Thymus (tissue), 11 donors: Measurements from ENCODE around the gene FRMD4A. TPM values are rescaled to one million over a fixed set of nuclear protein-coding genes. Genes with fewer than 3 reads are reported as not detected.
"Not testable (repeated sequence)": the region's sequence is repeated elsewhere in the genome, so short reads cannot be mapped to it uniquely, and the experiment has no call there.

Source experiments
- DNase-seq, 9 donors: peaks; one replicate each; pipeline ENCODE4 v3.0.0-alpha.2; 2013; ENCODE audit warnings: low spot score in 9 of 9, low read depth in 6 of 9, missing footprints in 1 of 9
- H3K27ac ChIP-seq, 2 donors: one replicate each; pipeline ENCODE4 v1.5.1; 2013; ENCODE audit warnings: control low read depth in 1 of 2, low read depth in 1 of 2, low read length in 1 of 2, mild to moderate bottlenecking in 1 of 2, moderate library complexity in 1 of 2
- H3K27me3 ChIP-seq, 2 donors: one replicate each; pipeline ENCODE4 v1.5.1; 2013; ENCODE audit warnings: low read length in 1 of 2; ENCODE audit not compliant: control insufficient read depth in 2 of 2, insufficient read depth in 1 of 2
- H3K36me3 ChIP-seq, 2 donors: one replicate each; pipeline ENCODE4 v1.5.1; 2013; ENCODE audit warnings: low read length in 1 of 2, mild to moderate bottlenecking in 1 of 2, moderate library complexity in 1 of 2; ENCODE audit not compliant: control insufficient read depth in 2 of 2, insufficient read depth in 2 of 2
- H3K4me1 ChIP-seq, 2 donors: one replicate each; pipeline ENCODE4 v1.5.1; 2013; ENCODE audit warnings: low read length in 2 of 2; ENCODE audit not compliant: control insufficient read depth in 2 of 2, insufficient read depth in 2 of 2
- H3K4me3 ChIP-seq, 2 donors: one replicate each; pipeline ENCODE4 v1.5.1; 2013; ENCODE audit warnings: low read length in 2 of 2, control low read depth in 1 of 2, mild to moderate bottlenecking in 1 of 2
- H3K9me3 ChIP-seq, 2 donors: one replicate each; pipeline ENCODE4 v1.5.1; 2013; ENCODE audit warnings: low read length in 1 of 2, mild to moderate bottlenecking in 1 of 2; ENCODE audit not compliant: control insufficient read depth in 2 of 2, insufficient read depth in 1 of 2
- WGBS: extraction: QIAGEN DNeasy Blood & Tissue Kit; methylation state at CpG from one replicate; pipeline ENCODE4 v1.1.7; 2013; 5-methylcytosine and 5-hydroxymethylcytosine counted together
- polyA plus RNA-seq: library from polyadenylated mRNA; stranded (reverse); fragments of 200-250 nt; gene quantifications from one replicate; pipeline ENCODE4 v1.2.3, GENCODE V29; 2013
- total RNA-seq: library from RNA; stranded (reverse); fragments of 120-200 nt; gene quantifications from one replicate; pipeline ENCODE4 v1.2.4, GENCODE V29; 2013
- donor health status: healthy.

The FRMD4A gene
- total and polyA plus RNA-seq, 2 donors: 13.3 to 16.2 TPM

DNA sequence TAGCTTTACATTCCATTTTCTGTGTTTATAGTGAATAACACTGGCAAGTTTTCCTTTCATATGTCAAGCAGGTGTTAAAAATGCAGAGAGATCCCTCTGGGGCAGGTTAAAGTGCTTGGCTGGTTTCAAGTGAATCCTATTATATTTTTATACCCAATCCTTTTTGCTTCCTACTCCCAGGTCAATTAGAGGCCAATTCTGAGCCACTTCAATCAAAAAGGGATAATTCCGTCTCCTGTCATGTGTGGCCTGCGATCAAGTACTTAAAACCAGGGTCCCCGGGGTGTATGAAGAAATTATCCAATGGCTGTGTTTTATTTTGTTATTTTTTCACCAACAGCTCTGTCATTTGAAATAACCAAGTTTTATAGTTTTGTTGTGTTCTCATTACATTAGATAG lies 430.8 kb downstream of the FRMD4A start:
- H3K9me3 ChIP-seq: no peaks in the 10 kb centered on the region
- H3K36me3 ChIP-seq: no peaks in the 10 kb centered on the region
- H3K27ac ChIP-seq: no peak overlapping the region
- H3K4me3 ChIP-seq: no peak overlapping the region
- H3K4me1 ChIP-seq: peaks cover 0 to 5% of the 10 kb centered on the region in 2 donors
- H3K27me3 ChIP-seq: peaks cover 0 to 9% of the 10 kb centered on the region in 2 donors
- 81% methylated on average over 3 of the region's 3 CpGs for WGBS
- DNase-seq: no peak

DNA sequence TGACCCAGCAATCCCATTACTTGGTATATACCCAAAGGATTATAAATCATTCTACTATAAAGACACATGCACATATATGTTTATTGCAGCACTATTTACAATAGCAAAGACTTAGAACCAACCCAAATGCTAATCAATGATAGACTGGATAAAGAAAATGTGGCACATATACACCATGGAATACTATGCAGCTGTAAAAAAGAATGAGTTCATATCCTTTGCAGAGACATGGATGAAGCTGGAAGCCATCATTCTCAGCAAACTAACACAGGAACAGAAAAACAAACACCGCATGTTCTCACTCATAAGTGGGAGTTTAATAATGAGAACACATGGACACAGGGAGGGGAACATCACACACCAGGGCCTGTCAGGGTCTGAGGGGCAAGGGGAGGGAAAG lies 434.6 kb downstream of the FRMD4A start:
- not testable (repeated sequence) for DNase-seq, H3K9me3 ChIP-seq, H3K27ac ChIP-seq, H3K4me3 ChIP-seq, H3K36me3 ChIP-seq, H3K4me1 ChIP-seq
- H3K27me3 ChIP-seq: peaks cover 18 to 40% of the 10 kb centered on the region in 2 donors
- 98% methylated on average over 1 of the region's 1 CpG for WGBS

DNA sequence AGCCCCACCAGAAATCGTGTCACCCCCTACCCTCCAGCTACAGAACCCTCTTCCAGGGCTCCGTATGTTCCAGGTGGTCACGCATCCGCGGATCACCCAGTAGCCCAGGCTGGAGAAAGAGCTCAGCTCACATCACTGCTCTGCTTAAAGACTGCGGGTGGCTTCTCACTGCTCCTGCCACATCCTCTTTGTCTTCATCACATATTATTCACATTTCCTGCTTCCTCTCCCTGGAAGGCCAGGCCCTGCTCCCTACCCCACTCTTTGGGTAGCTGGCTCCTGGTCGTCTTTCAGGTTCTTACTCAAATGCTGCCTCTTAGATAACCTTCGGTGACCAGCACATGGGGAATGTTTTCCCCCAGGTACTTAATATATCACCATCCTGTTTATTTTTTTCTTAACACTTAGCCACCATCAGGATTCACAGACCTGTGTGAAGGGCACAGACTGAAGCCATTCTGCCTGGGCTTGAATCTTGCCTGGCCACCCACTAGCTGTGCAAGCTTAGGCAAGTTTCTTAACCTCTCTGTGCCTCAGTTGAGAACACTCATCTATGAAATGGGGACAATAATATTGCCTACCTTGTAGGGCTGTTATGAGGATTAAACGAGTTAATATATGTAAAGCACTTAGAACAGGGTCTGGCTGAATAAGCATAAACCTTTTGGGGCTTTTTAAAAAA lies 436.2 kb downstream of the FRMD4A start:
- no peaks in the 10 kb centered on the region for H3K9me3 ChIP-seq
- 60% methylated on average over 9 of the region's 9 CpGs for WGBS
- H3K4me3 ChIP-seq: no peak overlapping the region
- peaks cover 34 to 55% of the 10 kb centered on the region in 2 donors for H3K27me3 ChIP-seq
- no peak for DNase-seq
- no peak overlapping the region for H3K27ac ChIP-seq
- H3K36me3 ChIP-seq: no peaks in the 10 kb centered on the region
- peaks cover 0 to 12% of the 10 kb centered on the region in 2 donors for H3K4me1 ChIP-seq

DNA sequence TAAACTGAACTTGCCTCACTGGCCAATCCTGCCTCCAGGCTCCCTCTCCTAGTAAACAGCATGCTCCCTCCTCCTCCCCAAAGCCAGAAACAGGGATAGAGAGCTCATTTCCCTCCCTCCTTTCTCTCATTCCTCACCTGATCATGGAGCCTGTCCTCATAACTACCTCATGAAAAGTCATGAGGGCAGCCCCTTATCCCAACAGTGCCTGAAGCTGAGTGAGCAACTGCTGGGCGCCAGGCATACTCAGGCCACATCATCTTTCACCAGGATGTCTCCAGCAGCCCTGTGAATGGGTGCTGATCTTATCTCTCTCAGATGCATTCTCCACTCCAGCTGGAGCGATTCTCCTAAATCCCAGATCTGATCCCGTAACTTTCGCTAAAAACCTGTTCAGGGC lies 436.8 kb downstream of the FRMD4A start:
- no peak overlapping the region for H3K4me3 ChIP-seq
- no peaks in the 10 kb centered on the region for H3K9me3 ChIP-seq
- peaks cover 0 to 12% of the 10 kb centered on the region in 2 donors for H3K4me1 ChIP-seq
- H3K36me3 ChIP-seq: no peaks in the 10 kb centered on the region
- peaks cover 38 to 61% of the 10 kb centered on the region in 2 donors for H3K27me3 ChIP-seq
- no peak for DNase-seq
- 87% methylated on average over 4 of the region's 4 CpGs for WGBS
- H3K27ac ChIP-seq: no peak overlapping the region

DNA sequence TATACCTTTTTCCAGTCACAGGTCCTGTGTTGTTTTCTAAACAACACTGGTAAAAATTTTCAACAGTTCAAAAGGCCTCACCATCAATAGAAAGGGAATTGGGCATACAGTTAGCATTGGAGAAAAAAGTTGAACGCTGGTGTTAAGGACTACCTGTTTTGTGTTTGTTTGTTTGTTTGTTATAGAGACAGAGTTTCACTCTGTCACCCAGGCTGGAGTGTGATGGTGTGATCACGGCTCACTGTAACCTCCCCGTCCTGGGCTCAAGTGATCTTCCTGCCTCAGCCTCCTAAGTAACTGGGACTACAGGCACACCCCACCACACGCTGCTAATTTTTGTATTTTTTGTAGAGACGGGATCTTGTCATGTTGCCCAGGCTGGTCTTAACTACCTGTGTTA lies 437.9 kb downstream of the FRMD4A start:
- no peaks in the 10 kb centered on the region for H3K9me3 ChIP-seq
- no peaks in the 10 kb centered on the region for H3K36me3 ChIP-seq
- no peak overlapping the region for H3K27ac ChIP-seq
- WGBS: 89% methylated on average over 5 of the region's 5 CpGs
- H3K27me3 ChIP-seq: peaks cover 38 to 69% of the 10 kb centered on the region in 2 donors
- no peak for DNase-seq
- H3K4me3 ChIP-seq: no peak overlapping the region
- peaks cover 0 to 12% of the 10 kb centered on the region in 2 donors for H3K4me1 ChIP-seq

DNA sequence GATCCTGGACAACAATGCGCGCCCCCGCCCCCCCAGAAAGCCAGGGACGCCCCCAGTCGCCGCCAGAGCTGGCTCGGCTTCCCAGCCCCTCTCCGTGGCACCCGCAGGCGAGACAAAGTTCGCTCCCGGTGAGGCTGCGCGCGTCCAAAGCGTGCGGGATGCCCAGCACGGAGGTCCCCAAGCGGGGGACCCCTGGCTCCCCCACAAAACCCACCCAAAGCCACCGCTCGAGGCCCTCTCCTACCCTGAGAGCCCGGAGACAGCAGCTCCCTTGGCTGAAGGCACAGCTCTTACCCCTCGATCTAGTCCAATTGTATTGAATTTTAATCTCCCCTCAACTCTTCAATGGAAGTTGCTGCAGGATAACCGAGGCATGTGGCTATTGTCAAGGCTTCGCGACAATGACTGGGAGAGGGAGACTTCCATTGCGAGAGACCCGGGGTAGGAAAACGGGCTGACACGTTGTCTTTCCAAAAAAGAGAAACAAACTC lies 438.7 kb downstream of the FRMD4A start:
- H3K4me3 ChIP-seq: peak overlapping the region; percentile 16 to 39
- no peak for DNase-seq

DNA sequence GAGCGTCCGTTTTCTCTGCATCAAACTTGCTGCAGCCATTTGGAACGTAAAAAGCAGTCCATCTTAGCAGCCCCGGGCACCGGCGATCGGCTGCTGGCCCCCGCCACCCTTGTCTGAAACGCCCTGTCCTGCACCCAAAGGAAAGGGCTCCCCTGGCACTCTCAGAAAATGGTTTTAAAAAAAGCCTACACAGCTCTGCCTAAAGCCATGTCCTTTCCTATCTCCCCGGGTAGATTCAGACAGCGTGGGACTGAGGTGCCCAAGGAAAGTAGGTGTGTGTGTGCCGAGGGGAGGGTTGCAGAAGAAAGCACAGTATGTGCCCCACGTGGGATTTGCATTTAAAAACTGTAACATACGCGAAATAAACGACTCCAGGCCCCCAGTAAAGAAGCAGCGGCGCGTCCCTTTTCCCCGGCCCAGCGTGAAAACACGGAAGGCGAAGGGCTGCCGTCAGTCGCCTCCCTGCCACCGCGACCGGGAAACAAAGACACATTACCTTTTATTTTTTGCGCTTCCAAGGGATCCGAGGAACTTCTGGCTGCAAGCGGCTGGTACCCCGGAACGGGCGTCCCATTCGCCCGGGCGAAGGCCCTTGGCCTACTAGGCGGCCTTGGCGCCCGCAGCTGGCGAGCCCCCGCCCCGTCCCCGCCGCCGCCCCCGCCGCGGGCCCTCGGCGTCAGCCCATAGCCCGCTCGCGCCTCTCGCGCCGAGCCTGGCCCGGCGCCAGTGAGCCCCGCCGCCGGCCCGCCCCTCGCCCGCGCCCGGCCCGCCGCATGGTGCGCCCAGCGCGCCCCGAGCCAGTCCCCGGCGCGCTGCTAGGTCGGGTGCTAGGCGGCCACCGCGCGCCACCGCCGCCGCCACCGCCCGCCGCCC lies 439.4 kb downstream of the FRMD4A start:
- no peak for DNase-seq
- no peaks in the 10 kb centered on the region for H3K9me3 ChIP-seq
- peak overlapping the region; percentile 36 to 39 for H3K4me3 ChIP-seq
- no peaks in the 10 kb centered on the region for H3K36me3 ChIP-seq
- peak overlapping the region in 1 of 2 donors; percentile 47 for H3K27ac ChIP-seq
- H3K27me3 ChIP-seq: peaks cover 38 to 74% of the 10 kb centered on the region in 2 donors
- 2% methylated on average over 87 of the region's 87 CpGs for WGBS
- H3K4me1 ChIP-seq: peaks cover 0 to 12% of the 10 kb centered on the region in 2 donors

More for the DNA sequence above, 438.7 kb downstream of the FRMD4A start:
- H3K4me1 ChIP-seq: peaks cover 0 to 12% of the 10 kb centered on the region in 2 donors
- peak overlapping the region in 1 of 2 donors; percentile 47 for H3K27ac ChIP-seq
- 8% methylated on average over 30 of the region's 30 CpGs for WGBS
- H3K36me3 ChIP-seq: no peaks in the 10 kb centered on the region
- no peaks in the 10 kb centered on the region for H3K9me3 ChIP-seq
- peaks cover 38 to 72% of the 10 kb centered on the region in 2 donors for H3K27me3 ChIP-seq

DNA sequence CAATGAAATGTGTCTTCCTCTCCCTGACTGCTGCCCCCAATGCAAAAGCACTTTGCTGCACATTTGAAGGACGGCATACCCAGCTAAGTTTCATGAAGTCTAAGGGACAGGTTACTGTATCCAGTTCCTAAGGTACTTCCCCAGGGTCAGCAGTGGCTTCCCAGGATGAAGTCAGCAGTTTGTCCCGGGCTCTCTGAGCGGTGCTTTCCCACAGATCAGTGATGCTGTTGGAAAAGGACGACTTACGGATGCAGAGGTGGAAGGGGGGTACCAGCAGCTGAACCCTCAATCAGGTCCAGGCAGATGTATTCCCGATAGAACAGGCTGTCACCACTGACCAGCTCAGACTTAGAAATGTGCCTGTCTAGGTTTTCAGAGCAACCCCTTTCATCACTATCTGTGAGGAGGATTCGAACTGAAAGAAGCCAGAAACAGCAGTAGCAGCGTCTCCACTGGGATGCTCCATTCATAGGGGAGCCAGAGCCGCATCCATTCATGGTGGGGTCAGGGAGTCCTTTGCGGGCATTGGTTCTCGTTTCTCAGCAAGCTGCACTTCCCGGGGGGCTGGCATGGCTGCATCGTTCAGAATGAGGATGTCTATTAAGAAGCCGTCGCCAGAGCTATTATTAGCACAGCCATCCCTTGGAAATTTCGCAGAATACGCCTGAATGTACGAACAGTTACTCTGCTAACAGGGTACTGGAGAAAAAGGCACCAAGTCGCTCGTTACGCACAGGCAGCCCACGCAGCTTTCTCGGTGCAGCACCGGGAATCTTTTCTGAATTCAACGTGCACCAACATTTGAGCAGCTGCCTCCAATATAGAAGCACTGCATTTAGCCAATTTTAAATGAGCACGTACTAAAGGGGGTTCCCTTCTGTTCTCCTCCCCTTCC lies 440.2 kb downstream of the FRMD4A start:
- Histone ChIP-seq H3K4me1 (peaks cover 0 to 12% of the 10 kb centered on the region in 2 donors), H3K27me3 (peaks cover 38 to 78% of the 10 kb centered on the region in 2 donors), H3K27ac (peak overlapping the region in 1 of 2 donors; percentile 66), H3K4me3 (peak overlapping the region; percentile 36 to 39), H3K36me3 (no peaks in the 10 kb centered on the region), H3K9me3 (peaks cover 0 to 2% of the 10 kb centered on the region in 2 donors)
- DNase-seq: no peak
- WGBS: 19% methylated on average over 26 of the region's 26 CpGs
